Mesothelial cell of epicardium (in vitro differentiated cells): ENCODE data around the gene SMAD1. TPM values are rescaled to one million over a fixed set of nuclear protein-coding genes. Genes with fewer than 3 reads are reported as not detected.

Experiments
- DNase-seq, 2 experiments: peaks; one replicate each; pipeline ENCODE4 v3.0.0; 2021; ENCODE audit warnings: low spot score in 2 of 2; ENCODE audit not compliant: unreplicated experiment in 2 of 2
- H3K27ac Mint-ChIP-seq: 2 replicates; pipeline ENCODE4 v1.8.0; 2021; ENCODE audit warnings: mixed read lengths
- H3K27me3 Mint-ChIP-seq: 2 replicates; pipeline ENCODE4 v1.8.0; 2021; ENCODE audit warnings: low read depth, mixed read lengths
- H3K36me3 Mint-ChIP-seq: 2 replicates; pipeline ENCODE4 v1.8.0; 2021; ENCODE audit warnings: mixed read lengths
- H3K4me1 Mint-ChIP-seq: 2 replicates; pipeline ENCODE4 v1.8.0; 2021; ENCODE audit warnings: mixed read lengths
- H3K4me3 Mint-ChIP-seq: 2 replicates; pipeline ENCODE4 v1.8.0; 2021; ENCODE audit warnings: mild to moderate bottlenecking, moderate library complexity, mixed read lengths
- H3K9me3 Mint-ChIP-seq: 2 replicates; pipeline ENCODE4 v1.8.0; 2021; ENCODE audit warnings: mixed read lengths
- total RNA-seq: library from RNA; stranded (reverse); gene quantifications from 3 replicates; pipeline ENCODE4 v1.2.1, GENCODE V29; 2021
- TF ChIP-seq, protein P1 (sequence below): fragments of 200-600 bp; sonication (generic); IDR thresholded peaks from one replicate; pipeline ENCODE4 v1.5.0; 2021; ENCODE audit warnings: antibody characterized with exemption; ENCODE audit not compliant: unreplicated experiment

SMAD1 gene
- total RNA-seq, 1 donor from 2014 or later, result 40.5 TPM

DNA sequence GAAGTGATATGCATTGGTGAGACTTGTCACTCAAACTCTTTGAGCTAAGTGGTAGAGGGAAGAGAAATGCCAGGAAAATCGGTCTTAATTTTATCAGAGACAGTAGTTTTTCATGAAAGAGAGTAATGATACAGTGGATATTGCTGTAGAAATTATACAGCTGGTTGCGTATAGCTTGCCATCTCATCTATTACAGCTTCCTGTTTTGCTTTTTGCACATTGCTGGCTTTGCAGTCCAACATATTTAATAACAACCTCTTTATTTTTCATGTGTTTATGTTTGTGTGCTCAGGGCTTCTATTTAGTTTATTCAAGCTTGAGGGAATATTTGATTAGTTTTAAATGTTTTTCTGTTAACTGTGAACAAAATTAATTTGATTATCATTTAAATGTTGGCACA lies 11.5 kb downstream of the SMAD1 start:
- Mint-ChIP-seq H3K27me3 (no peaks in the 10 kb centered on the region), H3K36me3 (no peaks in the 10 kb centered on the region), H3K4me1 (peaks cover 15% of the 10 kb centered on the region), H3K4me3 (no peak overlapping the region), H3K27ac (no peak overlapping the region), H3K9me3 (no peaks in the 10 kb centered on the region)
- no peak for DNase-seq
- TF ChIP-seq, protein P1, sequence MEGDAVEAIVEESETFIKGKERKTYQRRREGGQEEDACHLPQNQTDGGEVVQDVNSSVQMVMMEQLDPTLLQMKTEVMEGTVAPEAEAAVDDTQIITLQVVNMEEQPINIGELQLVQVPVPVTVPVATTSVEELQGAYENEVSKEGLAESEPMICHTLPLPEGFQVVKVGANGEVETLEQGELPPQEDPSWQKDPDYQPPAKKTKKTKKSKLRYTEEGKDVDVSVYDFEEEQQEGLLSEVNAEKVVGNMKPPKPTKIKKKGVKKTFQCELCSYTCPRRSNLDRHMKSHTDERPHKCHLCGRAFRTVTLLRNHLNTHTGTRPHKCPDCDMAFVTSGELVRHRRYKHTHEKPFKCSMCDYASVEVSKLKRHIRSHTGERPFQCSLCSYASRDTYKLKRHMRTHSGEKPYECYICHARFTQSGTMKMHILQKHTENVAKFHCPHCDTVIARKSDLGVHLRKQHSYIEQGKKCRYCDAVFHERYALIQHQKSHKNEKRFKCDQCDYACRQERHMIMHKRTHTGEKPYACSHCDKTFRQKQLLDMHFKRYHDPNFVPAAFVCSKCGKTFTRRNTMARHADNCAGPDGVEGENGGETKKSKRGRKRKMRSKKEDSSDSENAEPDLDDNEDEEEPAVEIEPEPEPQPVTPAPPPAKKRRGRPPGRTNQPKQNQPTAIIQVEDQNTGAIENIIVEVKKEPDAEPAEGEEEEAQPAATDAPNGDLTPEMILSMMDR, result no peak

DNA sequence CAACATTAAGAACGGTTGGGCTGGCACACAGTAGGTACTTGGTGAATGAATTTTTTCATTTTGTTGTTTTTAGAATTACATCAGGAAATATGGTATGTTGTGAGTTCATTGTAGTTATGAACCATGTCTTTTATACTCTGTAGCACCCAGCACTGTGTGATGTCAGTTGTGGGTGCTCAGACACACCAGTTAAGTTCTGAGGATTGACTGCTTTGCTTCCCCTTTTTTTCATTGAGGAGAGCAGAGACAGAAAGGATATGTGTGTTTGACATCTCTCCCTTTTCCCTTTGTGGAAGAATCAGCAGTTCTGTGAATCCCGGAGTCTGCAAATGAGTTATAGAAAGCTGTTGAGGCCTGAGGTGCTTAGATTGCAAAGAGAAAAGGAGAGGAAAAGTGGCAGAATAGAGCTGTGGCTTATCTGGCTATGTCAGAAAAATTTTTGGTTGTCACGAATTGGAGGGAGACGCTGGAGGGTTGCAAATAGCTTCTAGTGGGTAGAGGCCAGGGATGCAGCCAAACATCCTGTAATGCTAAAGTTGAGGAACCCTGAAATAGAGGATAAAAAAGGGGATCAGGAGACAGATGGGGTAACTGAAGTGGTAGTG lies 13.1 kb downstream of the SMAD1 start:
- no peak overlapping the region for H3K27ac Mint-ChIP-seq
- TF ChIP-seq, protein P1, result no peak
- no peaks in the 10 kb centered on the region for H3K27me3 Mint-ChIP-seq
- H3K9me3 Mint-ChIP-seq, result no peaks in the 10 kb centered on the region
- H3K36me3 Mint-ChIP-seq, result peaks cover 3% of the 10 kb centered on the region
- no peak for DNase-seq
- H3K4me1 Mint-ChIP-seq, result peaks cover 15% of the 10 kb centered on the region
- H3K4me3 Mint-ChIP-seq, result no peak overlapping the region

DNA sequence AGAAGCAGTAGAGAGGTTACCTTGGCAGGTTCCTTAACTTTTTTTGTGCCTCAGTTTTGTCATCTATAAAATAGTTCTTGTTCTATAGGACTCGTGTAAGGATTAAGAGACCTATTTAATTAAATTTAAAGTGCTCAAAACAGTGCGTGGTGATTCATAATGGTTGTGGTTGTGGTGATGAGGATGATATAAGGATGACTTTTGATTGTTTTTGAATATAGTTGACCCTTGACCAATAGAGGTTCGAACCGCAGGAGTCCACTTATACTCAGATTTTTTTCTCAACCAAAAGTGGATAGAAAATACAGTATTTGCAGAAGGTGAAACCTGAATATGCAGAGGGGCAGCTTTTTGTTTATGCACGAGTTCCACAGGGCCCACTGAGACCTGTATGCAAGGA lies 14.6 kb downstream of the SMAD1 start:
- Mint-ChIP-seq H3K4me3 (no peak overlapping the region), H3K4me1 (peaks cover 14% of the 10 kb centered on the region), H3K36me3 (peaks cover 8% of the 10 kb centered on the region), H3K27me3 (no peaks in the 10 kb centered on the region), H3K9me3 (no peaks in the 10 kb centered on the region), H3K27ac (no peak overlapping the region)
- TF ChIP-seq, protein P1, result no peak
- no peak for DNase-seq

DNA sequence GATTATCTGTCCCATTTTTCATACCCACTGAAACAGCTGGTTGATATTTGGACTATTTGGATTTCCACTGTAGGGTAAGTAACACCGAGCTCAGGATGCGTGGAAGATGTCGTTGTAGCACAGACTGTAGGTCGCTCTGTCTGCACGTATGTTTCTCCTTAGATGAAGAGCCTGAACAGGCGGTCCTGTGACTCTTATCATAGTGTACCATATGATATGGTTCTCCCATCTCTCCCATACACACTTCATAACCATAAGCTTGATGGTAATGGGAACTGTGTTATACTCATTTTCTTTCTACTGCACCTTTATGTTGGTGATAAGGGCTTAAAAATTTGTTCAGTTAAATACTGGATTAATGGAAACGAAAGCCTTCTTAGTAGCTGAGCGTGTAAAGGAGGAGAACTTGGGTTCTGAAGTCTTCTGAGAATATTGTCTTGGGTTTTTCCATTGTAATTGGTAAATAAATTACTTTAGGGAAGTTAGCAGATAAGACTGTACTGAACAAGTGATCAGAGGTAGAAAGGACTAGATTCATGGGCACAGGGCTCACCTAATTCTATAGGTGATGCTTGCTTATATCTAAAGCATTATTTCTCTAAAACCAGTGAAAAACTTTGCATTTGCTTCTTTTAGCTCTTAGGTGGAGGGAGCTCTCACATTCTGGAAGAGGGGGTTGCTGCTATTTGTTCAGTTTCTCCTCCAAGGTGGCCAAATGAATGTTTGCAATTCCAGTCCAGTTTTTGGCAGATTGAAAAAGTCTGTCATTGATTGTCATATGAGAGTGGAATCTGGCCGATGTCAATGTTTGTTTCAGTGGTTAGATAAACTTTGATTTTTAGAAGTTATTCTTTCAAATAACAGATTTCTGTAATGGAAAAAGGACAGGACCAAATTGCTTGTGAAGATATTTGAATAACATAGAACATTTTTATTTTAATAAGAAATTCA lies 15.8 kb downstream of the SMAD1 start:
- peaks cover 18% of the 10 kb centered on the region for H3K4me1 Mint-ChIP-seq
- peaks cover 8% of the 10 kb centered on the region for H3K36me3 Mint-ChIP-seq
- H3K27me3 Mint-ChIP-seq, result no peaks in the 10 kb centered on the region
- TF ChIP-seq, protein P1, result no peak
- H3K4me3 Mint-ChIP-seq, result no peak overlapping the region
- no peaks in the 10 kb centered on the region for H3K9me3 Mint-ChIP-seq
- no peak overlapping the region for H3K27ac Mint-ChIP-seq
- no peak for DNase-seq

DNA sequence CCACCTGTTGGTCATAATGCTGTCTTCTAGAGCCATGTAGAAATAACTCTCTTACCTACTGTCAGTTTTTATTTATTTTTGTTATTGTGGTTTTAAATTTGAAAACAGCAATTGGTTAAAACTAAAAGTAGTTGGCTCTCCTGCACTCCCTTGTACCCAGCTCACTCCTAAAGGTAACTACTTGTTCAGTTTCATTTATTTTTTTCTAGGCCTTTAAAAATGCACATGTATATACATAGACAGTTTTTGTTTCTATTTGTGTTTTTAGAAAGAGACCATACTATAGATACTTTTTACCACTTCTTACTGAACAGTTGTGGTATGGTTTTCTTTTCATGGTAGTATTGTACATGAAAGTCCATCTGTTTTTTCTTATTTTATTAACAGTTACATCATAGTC lies 16.8 kb downstream of the SMAD1 start:
- no peaks in the 10 kb centered on the region for H3K9me3 Mint-ChIP-seq
- no peak overlapping the region for H3K4me3 Mint-ChIP-seq
- no peak overlapping the region for H3K27ac Mint-ChIP-seq
- no peak for DNase-seq
- peaks cover 8% of the 10 kb centered on the region for H3K36me3 Mint-ChIP-seq
- H3K27me3 Mint-ChIP-seq, result no peaks in the 10 kb centered on the region
- H3K4me1 Mint-ChIP-seq, result peaks cover 13% of the 10 kb centered on the region
- TF ChIP-seq, protein P1, result no peak
